ENCODE results near the gene TRUB1.

The TRUB1 gene

DNA sequence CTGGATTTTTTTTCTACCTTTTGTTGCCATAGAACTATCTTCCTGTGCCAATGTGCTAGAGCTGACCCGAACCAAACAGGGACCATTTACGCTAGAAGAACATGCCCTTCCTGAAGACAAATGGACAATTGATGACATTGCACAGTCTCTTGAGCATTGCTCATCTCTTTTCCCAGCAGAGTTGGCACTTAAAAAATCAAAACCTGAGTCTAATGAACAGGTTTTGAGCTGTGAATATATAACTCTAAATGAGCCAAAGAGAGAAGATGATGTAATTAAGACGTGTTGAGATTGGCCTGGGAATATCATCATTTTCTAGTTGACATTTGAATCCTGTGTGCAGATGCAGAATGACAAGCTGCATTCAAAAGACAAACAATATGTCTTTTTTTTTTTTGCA is 37.1 kb downstream of the TRUB1 start:
- Mint-ChIP-seq H3K9me3 (no peaks in the 10 kb centered on the region), H3K27ac (no peak overlapping the region), H3K27me3 (no peaks in the 10 kb centered on the region), H3K4me1 (ENCODE audit: low read depth) (peaks cover 6% of the 10 kb centered on the region), H3K4me3 (no peak overlapping the region), H3K36me3 (ENCODE audit: low read depth) (peaks cover 68% of the 10 kb centered on the region)
- no peak for DNase-seq

DNA sequence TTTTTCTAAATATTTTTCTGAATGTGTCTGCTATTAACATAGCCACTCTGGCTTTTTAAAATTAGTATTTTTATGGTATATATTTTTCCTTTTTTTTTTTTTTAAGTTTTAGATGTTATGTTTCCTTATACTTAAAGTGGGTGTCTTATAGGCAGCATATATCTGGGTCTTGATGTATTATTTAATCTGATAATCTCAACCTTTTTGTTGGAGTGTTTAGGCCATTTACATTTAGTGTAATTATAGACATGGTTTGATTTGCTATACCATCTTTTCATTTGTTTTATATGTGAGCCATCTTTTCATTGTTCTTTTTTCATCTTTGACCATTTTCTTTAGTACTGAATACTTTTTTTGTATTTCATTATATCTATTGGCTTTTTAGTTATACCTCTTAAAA is 45.0 kb downstream of the TRUB1 start:
- Mint-ChIP-seq H3K27ac (no peak overlapping the region), H3K36me3 (ENCODE audit: low read depth) (peaks cover 82% of the 10 kb centered on the region), H3K4me1 (ENCODE audit: low read depth) (no peaks in the 10 kb centered on the region), H3K9me3 (peaks cover 26% of the 10 kb centered on the region), H3K27me3 (no peaks in the 10 kb centered on the region), H3K4me3 (no peak overlapping the region)
- no peak for DNase-seq

DNA sequence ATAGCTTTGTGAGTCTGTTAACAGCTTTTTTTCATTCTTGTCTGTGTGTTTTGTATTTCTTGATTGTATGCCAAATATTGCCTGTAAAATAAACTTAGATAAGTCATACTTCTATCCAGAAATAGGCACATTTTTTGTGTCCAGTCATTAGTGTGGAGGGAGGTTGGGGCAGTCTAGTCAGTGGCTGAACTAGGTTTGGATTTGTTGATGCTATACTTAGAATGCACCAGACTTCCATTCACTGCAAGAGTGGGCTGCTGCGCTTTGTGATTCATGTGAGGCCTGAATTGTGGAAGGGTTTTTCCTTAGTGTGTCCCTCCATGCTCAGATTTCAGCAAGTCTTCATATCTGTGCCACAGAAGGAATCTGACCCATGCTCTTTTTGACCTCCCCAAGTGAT is 50.0 kb downstream of the TRUB1 start:
- no peak for DNase-seq
- H3K9me3 Mint-ChIP-seq: peaks cover 16% of the 10 kb centered on the region
- no peaks in the 10 kb centered on the region for H3K4me1 Mint-ChIP-seq (ENCODE audit: low read depth)
- no peak overlapping the region for H3K4me3 Mint-ChIP-seq
- peaks cover 51% of the 10 kb centered on the region for H3K36me3 Mint-ChIP-seq (ENCODE audit: low read depth)
- no peak overlapping the region for H3K27ac Mint-ChIP-seq
- no peaks in the 10 kb centered on the region for H3K27me3 Mint-ChIP-seq

DNA sequence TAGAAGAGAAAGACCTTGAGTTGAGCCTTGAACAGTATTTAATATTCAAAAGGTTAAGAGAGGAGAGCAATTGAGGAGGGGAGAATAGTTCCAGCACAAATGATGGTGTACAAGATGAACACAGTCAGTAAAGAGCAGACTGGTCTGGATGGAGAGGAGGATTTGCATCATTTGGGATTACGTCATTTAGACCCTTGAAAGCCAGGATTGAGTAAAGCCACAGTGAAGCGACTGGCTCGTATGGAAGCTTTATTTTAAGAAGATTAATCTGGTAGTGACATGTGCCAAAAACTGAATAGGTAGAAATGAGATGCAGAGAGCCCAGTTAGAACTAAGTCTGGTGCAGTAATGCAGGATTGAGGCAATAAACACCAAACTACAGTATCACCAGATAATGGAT is 52.6 kb downstream of the TRUB1 start:
- H3K27me3 Mint-ChIP-seq: no peaks in the 10 kb centered on the region
- H3K4me3 Mint-ChIP-seq: no peak overlapping the region
- H3K36me3 Mint-ChIP-seq (ENCODE audit: low read depth): peaks cover 29% of the 10 kb centered on the region
- no peak overlapping the region for H3K27ac Mint-ChIP-seq
- peaks cover 2% of the 10 kb centered on the region for H3K9me3 Mint-ChIP-seq
- H3K4me1 Mint-ChIP-seq (ENCODE audit: low read depth): no peaks in the 10 kb centered on the region
- no peak for DNase-seq

DNA sequence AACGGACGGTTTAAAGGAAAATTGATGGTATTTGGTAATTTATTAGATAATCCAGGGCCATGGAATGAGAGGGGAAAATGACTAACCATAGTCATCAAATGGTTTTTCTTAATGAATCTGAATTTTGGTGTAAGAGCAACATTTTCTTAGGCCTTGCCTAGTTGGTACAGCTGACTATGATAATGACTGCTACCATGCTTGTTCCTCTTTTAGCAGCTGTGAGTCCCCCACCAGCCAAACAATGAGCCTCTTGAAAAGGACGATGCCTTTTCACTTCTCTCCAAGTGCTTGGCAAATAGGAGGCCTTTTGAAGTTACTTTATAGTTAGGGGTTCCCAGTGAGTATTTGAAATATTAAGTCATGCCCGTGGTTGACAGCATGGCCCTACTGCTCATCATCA is 53.0 kb downstream of the TRUB1 start:
- Mint-ChIP-seq H3K4me1 (ENCODE audit: low read depth) (no peaks in the 10 kb centered on the region), H3K36me3 (ENCODE audit: low read depth) (peaks cover 26% of the 10 kb centered on the region), H3K4me3 (no peak overlapping the region), H3K27ac (no peak overlapping the region), H3K9me3 (peaks cover 2% of the 10 kb centered on the region), H3K27me3 (no peaks in the 10 kb centered on the region)
- no peak for DNase-seq

DNA sequence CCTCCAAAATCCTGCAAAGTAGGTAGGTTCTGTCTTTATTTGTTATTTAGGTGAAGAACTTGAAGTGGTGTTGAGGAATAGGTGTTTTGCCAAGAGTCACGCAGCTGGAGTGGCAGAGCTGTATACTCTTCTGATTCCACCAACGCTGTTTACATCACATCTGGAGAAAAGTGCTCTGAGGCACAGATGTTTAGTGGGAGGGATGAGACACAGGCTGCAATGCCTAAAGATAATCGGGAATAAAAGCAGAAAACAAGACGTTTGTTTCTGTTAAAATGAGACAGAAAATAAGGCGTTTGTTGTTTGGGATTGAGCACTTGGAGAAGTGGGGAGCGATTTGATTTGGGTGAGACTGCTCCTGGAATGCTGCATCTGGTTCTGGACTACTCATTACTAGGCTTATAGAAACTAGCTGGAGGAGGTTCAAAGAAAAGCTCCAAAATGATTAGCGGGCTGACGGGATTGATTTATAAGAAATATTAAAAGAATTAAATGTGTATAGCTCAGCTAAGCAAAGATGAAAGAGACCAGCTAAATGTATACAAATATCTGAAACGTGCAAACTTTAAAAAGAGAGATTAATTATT is 54.3 kb downstream of the TRUB1 start:
- no peak overlapping the region for H3K27ac Mint-ChIP-seq
- H3K36me3 Mint-ChIP-seq (ENCODE audit: low read depth): peaks cover 21% of the 10 kb centered on the region
- H3K4me3 Mint-ChIP-seq: no peak overlapping the region

DNA sequence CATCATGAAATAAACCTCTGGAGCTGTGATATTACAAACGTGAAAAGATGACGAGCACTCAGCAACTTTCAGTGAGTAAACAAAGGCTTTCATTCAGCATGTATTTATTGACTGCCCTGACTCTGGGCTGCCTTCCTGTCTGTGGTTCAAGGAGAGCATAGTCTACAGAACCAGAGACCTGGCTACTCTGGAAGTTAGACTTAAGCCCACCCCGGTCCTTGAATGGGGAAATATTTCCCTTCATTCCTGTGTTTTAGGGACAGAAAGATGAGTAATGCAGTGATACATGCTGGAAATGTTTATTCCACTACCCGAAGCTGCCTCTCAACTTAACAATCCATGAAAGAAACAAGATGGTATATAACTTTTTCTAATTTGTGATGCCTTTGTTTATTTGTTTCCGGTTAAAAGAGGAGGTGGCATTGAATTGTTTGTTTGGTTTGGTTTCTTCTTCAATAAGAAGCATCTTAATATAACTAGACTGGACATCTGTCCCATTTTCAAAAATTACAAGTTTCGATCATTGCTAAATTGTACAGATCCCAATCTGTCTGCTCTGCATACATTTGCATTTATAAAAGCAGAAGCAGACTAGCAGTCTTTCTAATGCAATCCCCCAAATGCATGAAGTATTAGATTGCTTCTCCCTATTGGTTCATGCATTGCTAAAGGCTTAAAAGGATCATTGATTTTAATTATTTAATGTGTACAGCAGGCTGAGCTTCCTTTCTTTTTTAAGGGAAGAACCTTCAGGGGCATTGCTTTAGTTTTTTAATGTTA is 57.7 kb downstream of the TRUB1 start:
- Mint-ChIP-seq H3K4me3 (no peak overlapping the region), H3K27ac (no peak overlapping the region), H3K27me3 (no peaks in the 10 kb centered on the region), H3K9me3 (no peaks in the 10 kb centered on the region), H3K36me3 (ENCODE audit: low read depth) (peaks cover 5% of the 10 kb centered on the region), H3K4me1 (ENCODE audit: low read depth) (no peaks in the 10 kb centered on the region)
- DNase-seq: no peak

More for the DNA sequence above, 54.3 kb downstream of the TRUB1 start:
- no peaks in the 10 kb centered on the region for H3K27me3 Mint-ChIP-seq
- H3K4me1 Mint-ChIP-seq (ENCODE audit: low read depth): no peaks in the 10 kb centered on the region
- no peaks in the 10 kb centered on the region for H3K9me3 Mint-ChIP-seq
- DNase-seq: no peak

DNA sequence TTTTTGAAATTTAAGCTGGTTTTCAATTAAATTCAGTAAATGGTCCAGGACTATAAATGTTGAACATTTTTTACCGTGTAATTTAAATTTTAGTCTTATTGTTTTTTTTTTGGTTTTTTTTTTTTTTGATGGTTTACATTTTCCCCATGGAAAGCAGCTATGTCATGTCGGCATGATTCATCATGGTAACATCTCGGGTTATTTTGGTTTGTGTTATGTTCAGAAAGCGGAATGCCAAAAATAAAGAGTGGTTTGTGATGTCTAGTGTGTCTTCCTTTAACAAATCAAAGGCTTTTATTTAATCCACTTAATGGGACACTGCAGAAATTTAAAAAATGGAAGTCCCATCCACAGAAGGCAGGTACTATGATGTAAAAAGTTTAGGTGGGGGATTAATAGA is 58.5 kb downstream of the TRUB1 start:
- Mint-ChIP-seq H3K4me3 (no peak overlapping the region), H3K4me1 (ENCODE audit: low read depth) (no peaks in the 10 kb centered on the region)

DNA sequence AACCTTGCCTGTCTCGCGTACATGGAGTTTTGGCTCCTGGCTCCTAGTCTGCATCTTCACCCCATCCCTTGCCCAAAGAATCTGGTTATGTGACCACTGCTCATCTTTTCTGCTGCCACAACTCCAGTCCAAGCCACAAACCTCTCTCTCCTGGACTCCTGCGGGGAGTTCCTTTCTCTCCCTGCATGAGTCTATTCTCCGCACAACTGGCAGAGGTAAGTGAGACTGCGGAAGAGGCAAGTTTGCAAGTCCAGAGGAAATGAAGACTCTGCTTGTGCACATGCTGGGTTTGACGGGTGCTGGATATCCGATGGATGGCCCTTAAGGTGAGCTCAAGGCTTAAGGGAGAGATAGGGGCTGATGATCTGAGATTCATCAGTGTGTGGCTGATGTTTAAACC is 61.0 kb downstream of the TRUB1 start:
- no peak for DNase-seq
- Mint-ChIP-seq H3K4me3 (no peak overlapping the region), H3K9me3 (no peaks in the 10 kb centered on the region), H3K27ac (no peak overlapping the region), H3K4me1 (ENCODE audit: low read depth) (no peaks in the 10 kb centered on the region), H3K27me3 (peaks cover 4% of the 10 kb centered on the region), H3K36me3 (ENCODE audit: low read depth) (peaks cover 5% of the 10 kb centered on the region)

More for the DNA sequence above, 58.5 kb downstream of the TRUB1 start:
- Mint-ChIP-seq H3K36me3 (ENCODE audit: low read depth) (peaks cover 5% of the 10 kb centered on the region), H3K27ac (no peak overlapping the region), H3K9me3 (no peaks in the 10 kb centered on the region), H3K27me3 (no peaks in the 10 kb centered on the region)
- DNase-seq: no peak

DNA sequence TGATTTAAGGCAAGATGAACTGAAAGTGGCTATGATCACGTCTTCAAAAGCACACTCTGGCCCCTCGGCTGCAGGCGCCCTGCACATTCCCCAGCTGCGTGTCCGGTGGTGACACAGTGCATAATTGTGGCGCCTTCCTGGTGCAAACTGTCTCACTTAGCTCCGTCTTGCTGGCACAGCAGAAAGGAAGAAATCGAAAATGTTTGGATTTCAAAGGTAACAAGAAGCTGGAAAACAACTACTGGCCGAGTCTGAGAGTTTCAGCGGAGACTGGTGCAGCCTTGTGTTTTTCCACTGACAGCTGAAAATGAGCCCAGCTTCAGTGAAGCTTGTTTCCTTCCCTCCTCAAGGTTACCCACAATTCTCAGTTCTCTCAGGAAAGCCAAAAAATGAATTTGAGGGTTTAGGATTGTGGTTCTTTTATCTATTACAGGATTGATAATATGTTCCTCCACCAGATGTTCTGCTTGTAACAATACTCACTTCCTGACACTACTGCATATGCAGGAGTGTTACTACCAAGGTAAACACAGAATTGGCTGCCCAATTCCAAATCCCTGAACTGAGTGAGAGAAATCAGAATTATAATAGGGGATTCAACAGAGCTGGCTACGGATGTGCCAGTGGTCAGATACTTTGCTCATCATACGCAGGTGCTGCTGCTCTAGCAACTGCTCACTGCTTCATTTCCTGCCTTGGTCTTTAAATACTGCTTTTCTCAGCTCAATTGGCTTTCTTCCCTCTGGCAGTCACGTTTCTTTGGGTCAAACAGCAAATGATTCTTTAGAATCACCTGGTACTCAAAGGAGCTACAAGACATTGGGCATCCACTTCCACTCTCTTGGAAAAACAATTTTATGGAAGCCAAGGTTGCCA is 63.7 kb downstream of the TRUB1 start:
- no peak overlapping the region for H3K4me3 Mint-ChIP-seq

DNA sequence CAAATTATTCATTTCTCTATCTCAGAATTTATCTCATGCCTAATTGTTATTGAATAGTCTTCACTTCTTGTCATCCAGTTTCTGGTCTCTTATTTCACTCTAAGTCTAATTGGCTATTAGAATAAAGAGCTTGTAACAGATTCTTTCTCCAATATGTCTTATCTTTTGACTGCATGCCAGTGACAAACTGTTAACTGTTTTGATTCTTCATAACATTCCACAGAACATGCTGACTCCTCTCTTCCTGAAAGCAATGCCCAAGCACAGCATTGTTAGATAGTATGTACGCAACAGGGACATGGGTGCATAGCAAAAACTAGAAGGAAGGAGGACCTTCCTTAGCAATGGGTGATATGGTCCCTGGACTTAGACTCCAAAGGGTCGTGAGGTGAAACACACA is 65.4 kb downstream of the TRUB1 start:
- Mint-ChIP-seq H3K4me1 (ENCODE audit: low read depth) (no peaks in the 10 kb centered on the region), H3K27me3 (peaks cover 11% of the 10 kb centered on the region), H3K4me3 (no peak overlapping the region), H3K36me3 (ENCODE audit: low read depth) (no peaks in the 10 kb centered on the region), H3K27ac (no peak overlapping the region), H3K9me3 (no peaks in the 10 kb centered on the region)
- DNase-seq: no peak

More for the DNA sequence above, 63.7 kb downstream of the TRUB1 start:
- Mint-ChIP-seq H3K27ac (no peak overlapping the region), H3K4me1 (ENCODE audit: low read depth) (no peaks in the 10 kb centered on the region), H3K9me3 (no peaks in the 10 kb centered on the region), H3K27me3 (peaks cover 7% of the 10 kb centered on the region), H3K36me3 (ENCODE audit: low read depth) (no peaks in the 10 kb centered on the region)
- no peak for DNase-seq

DNA sequence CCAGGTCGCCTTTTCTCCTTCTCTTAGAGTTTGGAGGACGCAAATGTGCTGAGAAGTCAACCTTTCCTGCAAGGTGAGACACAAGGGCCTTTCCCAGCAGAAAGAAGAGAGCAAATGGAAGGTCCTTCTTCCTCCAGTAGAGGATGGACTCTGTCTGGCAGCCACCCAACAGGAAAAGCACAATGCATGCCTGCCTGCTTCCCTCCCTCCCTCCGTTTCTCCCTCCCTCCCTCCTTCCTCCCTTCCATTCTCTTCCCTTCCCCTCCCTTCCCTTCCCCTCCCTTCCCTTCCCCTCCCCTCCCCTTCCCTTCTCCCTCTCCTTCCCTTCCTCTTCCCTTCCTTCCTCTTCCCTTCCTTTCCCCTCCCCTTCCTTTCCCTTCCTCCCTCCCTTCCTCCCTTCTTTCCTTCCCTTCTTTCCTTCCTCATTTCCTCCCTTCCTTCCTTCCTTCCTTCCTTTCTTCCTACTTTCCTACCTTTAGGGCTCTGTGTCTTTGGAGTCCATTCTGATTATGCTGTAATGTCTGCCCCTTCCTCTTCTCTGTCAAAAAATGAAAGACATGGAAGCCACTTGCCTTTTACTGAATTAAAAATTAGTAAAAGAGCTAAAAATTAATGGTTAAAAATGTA is 66.4 kb downstream of the TRUB1 start:
- Mint-ChIP-seq H3K4me3 (no peak overlapping the region), H3K27ac (no peak overlapping the region), H3K27me3 (peaks cover 15% of the 10 kb centered on the region), H3K4me1 (ENCODE audit: low read depth) (no peaks in the 10 kb centered on the region), H3K36me3 (ENCODE audit: low read depth) (no peaks in the 10 kb centered on the region), H3K9me3 (peaks cover 4% of the 10 kb centered on the region)
- no peak for DNase-seq

DNA sequence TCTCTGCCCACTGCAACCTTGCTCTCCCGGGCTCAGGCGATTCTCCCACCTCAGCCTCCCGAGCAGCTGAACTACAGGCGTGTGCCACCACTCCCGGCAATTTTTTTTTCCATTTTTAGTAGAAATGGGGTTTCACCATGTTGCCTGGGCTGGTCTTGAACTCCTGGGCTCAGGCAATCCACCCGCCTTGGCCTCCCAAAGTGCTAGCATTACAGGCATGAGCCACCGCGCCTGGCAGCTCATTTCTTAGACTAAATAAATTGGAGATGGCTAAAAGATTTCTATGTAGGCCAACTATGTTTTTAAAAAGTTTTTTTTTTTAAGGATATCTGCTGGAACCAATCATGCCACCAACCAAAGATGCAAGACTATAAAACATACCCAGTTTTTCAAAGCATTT is 67.8 kb downstream of the TRUB1 start:
- H3K36me3 Mint-ChIP-seq (ENCODE audit: low read depth): no peaks in the 10 kb centered on the region
- peaks cover 4% of the 10 kb centered on the region for H3K9me3 Mint-ChIP-seq
- H3K4me3 Mint-ChIP-seq: no peak overlapping the region
- H3K27me3 Mint-ChIP-seq: peaks cover 18% of the 10 kb centered on the region
- H3K27ac Mint-ChIP-seq: no peak overlapping the region
- no peak for DNase-seq
- no peaks in the 10 kb centered on the region for H3K4me1 Mint-ChIP-seq (ENCODE audit: low read depth)

DNA sequence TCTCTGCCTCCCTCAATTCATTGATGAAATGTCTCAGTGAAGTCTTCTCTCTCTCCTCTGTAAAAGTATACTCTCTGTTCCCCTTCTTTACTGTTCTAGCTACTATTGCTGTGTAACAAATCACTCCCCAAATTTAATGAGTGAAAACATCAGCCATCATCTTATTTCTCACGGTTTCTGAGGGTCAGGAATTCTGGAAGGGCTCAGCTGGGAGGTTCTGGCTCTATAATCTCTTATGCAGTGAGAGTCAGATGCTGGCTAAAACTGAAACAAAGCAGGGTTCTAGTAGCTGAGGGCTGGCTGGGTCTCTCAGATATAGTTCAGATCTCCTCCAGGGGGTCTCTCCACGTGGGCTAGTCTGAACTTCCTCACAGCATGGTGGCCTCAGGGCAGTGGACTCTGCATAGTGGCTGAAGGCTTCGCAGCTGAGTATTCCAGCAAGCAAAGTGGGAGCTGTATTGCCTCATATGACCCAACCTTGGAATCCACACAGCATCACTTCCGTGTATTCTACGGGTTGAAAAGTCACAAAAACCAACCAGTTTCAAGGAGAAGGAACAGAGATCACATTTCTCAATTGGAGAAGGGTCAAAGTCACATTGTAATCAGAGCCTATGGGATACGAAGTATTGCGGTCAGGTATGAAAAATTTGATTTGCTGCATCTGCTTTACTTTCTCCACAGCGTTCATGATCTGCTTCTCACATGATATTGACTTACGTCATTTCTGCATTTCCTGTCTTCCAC is 80.4 kb downstream of the TRUB1 start:
- H3K9me3 Mint-ChIP-seq: no peaks in the 10 kb centered on the region
- H3K27ac Mint-ChIP-seq: no peak overlapping the region
- H3K4me3 Mint-ChIP-seq: no peak overlapping the region
- no peaks in the 10 kb centered on the region for H3K4me1 Mint-ChIP-seq (ENCODE audit: low read depth)
- peaks cover 29% of the 10 kb centered on the region for H3K27me3 Mint-ChIP-seq
- DNase-seq: no peak
- no peaks in the 10 kb centered on the region for H3K36me3 Mint-ChIP-seq (ENCODE audit: low read depth)
